Measurements from ENCODE around the gene FIGLA. TPM values are rescaled to one million over a fixed set of nuclear protein-coding genes. Genes with fewer than 3 reads are reported as not detected.

Gene FIGLA
- total and polyA plus RNA-seq, 2 of the 8 experiments (the other 6 are each of a cell fraction or from before 2014, with no cell fraction given) = not detected

DNA sequence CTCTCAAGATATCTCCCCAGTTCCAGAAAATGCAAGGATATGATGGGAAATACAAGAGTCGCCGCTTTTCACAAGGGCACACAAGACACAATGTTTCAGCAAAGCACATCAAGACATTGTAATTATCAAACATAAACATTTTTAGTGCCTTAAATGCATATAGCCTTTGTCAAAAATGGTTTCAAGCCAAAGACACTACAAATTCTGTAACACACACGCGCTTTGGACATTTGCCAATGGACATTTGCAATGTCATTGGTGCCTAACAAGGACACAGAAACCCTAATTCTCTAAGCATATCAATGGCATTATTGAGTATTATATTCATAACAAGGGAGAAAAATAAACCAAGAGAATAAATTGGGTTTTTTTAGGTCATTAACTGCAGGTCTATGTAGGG, 38.6 kb downstream of the FIGLA start (continued):
- TF ChIP-seq, protein P1, sequence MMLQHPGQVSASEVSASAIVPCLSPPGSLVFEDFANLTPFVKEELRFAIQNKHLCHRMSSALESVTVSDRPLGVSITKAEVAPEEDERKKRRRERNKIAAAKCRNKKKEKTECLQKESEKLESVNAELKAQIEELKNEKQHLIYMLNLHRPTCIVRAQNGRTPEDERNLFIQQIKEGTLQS (IDR thresholded peaks at IDR 0.05; ENCODE audit: insufficient read depth, low read depth, low read length) = no peak
- TF ChIP-seq SIX5 (IDR thresholded peaks at IDR 0.05; ENCODE audit: low read depth, low read length) = no peak
- TF ChIP-seq RNF2 (IDR thresholded peaks at IDR 0.05; ENCODE audit: borderline replicate concordance, low read depth, low read length, missing control alignments, poor library complexity, severe bottlenecking) = no peak
- no peak for TF ChIP-seq RAD21 (IDR thresholded peaks at IDR 0.05 in 1 of 2, conservative IDR thresholded peaks at IDR 0.05 in 1 of 2; ENCODE audit: low read depth in 2 of 2, low read length in 2 of 2)
- TF ChIP-seq, protein P2, sequence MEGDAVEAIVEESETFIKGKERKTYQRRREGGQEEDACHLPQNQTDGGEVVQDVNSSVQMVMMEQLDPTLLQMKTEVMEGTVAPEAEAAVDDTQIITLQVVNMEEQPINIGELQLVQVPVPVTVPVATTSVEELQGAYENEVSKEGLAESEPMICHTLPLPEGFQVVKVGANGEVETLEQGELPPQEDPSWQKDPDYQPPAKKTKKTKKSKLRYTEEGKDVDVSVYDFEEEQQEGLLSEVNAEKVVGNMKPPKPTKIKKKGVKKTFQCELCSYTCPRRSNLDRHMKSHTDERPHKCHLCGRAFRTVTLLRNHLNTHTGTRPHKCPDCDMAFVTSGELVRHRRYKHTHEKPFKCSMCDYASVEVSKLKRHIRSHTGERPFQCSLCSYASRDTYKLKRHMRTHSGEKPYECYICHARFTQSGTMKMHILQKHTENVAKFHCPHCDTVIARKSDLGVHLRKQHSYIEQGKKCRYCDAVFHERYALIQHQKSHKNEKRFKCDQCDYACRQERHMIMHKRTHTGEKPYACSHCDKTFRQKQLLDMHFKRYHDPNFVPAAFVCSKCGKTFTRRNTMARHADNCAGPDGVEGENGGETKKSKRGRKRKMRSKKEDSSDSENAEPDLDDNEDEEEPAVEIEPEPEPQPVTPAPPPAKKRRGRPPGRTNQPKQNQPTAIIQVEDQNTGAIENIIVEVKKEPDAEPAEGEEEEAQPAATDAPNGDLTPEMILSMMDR (IDR thresholded peaks at IDR 0.05; ENCODE audit: control extremely low read depth in 1 of 3, insufficient read depth in 1 of 3, low read depth in 1 of 3, low read length in 3 of 3) = no peak
